GM21737 (cell line): ENCODE data around the gene ANKRD29.

Experiments used
- ATAC-seq: cut with Tn5 transposase; IDR thresholded peaks from one replicate; pipeline ENCODE4 v1.9.1; 2021; ENCODE audit warnings: mild to moderate bottlenecking, moderate library complexity; ENCODE audit not compliant: unreplicated experiment

Gene ANKRD29, protein sequence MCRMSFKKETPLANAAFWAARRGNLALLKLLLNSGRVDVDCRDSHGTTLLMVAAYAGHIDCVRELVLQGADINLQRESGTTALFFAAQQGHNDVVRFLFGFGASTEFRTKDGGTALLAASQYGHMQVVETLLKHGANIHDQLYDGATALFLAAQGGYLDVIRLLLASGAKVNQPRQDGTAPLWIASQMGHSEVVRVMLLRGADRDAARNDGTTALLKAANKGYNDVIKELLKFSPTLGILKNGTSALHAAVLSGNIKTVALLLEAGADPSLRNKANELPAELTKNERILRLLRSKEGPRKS

DNA sequence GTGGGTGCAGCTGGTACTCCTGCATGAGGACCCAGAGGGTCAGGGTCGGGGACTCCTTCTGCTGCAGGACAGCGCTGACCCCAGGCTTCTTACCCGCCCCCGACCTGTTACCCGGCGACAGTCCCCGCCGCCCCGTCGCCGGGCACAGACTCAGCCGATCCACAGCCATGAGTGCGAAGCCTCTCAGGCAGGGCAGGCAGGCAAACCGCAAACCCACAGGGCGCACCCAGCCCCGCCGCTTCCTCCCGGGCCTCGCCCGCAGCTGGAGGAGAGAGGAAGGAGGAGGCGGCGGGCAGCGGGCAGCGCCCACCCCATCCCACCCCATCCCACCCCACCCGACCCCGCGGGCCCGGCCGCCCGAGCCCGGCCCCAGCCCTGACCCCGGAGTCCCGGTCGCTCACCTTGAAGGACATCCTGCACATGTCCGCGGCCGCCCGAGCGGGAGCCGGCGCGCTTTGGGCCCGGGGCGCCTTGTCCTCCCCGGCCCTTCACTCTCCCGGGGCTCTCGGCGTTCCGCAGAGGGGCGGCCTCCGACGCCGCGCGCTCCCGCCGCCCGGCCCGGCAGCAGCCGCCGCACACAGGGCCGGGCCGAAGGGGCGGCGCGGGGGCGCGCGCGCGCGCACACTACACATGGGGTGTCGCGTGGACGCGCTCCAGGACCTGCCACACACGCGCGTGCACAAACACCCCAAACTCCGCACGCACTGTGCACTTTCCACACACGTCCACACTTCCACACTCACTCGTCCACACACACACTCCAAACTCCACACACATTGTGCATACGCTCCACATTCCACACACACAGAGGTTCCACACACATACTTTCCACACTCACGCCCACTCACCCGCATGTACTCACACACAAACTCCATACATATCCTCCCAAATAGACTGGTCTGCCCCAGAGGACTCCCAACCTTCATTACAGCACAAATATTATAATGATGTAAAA is at the start of gene ANKRD29:
Gene ANKRD29 (minus strand): TSS at position 603 of the 955 bp plus-strand sequence. CDS start 181 bp downstream, at position 422.
- no peak for ATAC-seq

DNA sequence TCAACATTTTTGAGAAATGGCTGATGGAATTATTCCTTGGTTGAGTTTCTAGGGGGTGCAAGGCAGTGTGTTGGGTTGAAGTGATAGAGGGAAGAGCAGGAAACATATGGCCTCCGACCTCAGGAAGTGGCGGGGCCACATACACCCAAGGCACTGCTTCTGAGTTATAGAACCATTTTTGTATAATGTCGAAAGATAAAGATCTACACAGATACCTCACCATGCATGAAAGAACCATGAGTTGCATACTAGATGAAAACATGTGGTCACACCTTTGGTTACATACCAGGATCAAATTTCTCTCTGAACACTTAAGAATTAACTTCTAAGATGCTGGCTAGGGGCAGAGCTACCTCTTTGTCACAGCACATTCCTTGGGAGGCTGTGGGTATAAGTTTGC is 49.7 kb upstream of the ANKRD29 start:
- ATAC-seq, result no peak

DNA sequence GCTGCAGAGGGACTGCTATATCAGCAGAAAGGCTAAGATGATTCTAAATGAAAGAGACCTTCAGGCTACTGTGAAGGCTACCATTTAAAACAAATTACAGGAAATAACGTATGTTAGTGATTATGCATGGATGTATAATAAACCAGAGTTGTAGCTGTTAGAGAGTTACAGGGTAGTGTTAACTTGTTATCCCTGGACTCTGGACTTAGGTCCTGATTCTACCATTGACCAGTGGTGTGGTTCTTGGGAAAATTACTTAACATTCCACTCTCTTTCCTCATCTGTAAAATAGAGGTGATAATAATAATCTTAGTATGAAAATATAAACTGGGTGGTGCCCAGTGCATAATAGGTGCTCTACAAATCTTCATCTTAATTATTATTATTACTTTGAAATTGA is 48.7 kb upstream of the ANKRD29 start:
- no peak for ATAC-seq

DNA sequence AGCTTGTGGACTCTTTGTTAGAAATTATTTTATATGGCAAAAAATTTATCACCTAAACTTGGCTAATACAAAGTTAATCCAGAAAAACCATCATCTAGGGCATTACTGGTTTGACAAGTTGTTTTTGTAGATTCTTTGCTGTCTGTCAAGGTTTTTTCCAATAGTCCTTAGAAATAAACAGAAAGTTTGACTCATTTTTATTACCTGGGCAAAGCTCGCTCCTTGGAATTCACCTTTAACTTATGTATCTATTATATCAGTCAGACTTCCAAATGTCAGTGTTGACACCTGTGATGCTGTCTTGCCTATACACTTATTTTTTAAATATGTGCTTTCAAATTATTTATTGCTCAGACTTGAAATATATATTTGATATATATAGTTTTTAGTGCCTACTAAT is 48.2 kb upstream of the ANKRD29 start:
- no peak for ATAC-seq

DNA sequence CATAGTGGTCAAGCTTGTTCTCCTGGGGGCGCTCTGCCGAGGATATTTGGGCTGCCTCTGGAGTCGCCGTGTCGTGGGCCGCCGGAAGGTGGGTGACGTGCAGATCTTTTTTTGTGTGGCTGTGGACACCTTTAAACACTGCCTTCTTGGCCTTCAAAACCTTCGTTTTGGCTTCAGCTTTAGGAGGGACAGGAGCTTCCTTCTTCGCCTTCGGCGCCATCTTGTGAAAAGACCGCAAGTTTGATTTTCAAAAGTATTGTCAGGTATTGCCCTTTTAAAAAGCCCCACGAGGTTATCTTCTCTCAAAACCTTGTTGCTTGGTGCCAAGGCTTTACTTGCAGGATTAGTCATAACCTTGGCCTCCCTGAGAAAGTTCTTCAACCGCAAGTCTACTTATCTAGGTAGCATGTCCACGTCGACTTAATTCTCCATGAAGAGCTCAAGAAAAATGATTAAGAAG is 47.4 kb upstream of the ANKRD29 start:
- ATAC-seq, result no peak

DNA sequence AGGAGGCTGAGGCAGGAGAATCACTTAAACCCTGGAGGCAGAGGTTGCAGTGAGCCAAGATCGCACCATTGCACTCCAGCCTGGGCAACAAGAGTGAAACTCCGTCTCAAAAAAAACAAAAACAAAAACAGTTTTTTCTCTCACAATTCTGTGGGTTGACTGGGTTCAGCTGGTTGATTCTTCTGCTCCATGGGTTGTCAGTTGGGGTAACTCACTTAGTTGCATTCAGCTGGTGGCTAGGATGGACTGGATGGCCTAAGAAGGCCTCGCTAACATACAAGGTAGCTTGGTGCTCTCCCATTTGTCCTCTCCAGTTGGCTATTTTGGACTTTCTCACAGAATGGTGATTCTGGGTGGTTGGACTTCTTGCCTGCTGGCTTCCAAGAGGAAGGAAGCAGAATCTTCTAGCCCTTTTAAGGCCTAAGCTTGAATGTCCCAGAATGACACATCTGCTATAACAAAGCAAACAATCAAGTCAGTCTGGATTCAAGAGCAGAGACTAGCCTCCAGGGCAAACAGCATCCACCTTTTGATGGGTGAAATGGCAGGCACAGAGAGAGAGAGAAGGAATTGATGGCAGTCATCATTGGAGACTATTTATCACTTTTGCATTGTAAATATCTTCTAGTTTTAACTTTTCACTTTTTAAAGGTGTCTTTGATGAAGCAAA is 44.4 kb upstream of the ANKRD29 start:
- no peak for ATAC-seq

DNA sequence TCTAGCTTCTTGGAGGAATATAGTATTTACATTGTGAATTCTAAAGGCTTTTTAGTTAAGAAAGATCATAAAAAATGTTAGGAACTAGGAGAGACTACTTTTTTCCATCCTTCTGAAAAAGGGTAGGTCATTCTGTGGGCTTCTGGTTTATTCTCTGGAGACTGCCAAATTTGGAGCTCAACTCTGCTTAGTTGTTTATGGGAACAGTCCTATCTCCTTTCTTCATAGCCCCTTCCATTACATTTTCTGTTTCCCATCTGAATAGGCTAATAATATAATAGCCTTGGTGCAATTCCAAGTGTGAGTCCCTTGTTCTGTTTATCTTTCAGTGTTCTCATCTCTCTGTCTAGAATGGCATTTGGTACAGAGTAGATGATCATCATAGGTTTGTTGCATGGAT is 42.1 kb upstream of the ANKRD29 start:
- no peak for ATAC-seq

DNA sequence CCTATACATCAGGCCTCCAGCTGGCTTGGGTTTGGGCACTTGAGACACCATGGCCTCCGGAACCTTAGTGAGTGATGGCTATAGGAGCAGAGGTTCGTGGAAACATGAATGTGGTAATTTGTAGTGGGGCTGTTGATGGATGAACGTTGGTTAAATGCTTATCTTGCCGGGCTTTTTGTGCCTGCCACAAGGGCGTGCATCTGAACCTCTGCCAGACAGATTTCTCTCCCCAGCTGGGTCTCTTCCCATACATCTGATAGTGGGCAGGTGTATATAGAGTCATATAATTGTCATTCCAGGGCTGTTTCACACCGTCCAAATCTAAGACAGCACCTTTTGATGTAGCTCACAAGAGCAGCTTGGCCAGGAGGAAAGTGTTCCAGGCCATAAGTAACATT is 41.3 kb upstream of the ANKRD29 start:
- no peak for ATAC-seq

DNA sequence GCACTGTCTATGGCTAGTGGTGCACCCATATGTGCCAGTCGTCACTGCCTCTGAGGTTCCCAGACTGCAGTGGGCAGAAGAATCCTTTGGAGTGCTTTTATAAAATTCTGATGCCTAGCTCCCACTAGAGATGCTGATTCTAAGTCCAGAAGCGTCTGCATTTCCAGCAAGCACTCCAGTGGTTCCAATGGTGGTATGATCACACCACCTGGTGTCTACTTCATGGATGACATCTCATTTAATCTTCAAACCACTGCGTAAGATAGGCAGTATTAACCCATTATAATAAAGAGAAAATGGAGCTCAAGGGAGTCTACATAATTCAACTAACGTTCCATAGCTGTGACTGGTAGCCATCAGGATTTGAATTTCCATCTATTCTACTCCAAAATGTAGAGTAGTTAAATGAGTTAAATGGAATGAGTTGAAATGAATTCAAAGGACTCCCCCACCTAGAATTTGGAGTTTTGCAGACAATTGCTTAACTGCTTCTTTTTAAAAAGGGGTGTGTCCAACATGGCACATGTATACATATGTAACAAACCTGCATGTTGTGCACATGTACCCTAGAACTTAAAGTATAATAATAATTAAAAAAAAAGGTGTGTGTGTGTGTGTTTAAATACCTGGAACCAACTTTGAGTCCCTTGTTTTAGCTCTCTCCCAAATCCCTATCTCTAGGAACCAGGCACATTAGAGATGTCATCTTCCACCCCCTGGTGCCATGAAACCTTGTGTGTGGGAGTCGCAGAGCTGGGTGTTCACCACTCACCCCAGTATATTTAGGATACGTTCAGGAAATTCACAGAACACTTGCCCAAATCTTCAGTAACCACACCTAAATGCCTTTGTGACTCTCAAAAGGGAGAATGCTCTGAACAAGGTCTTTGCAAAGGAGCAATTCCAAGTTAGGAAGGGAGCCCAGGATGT is 40.6 kb upstream of the ANKRD29 start:
- no peak for ATAC-seq

DNA sequence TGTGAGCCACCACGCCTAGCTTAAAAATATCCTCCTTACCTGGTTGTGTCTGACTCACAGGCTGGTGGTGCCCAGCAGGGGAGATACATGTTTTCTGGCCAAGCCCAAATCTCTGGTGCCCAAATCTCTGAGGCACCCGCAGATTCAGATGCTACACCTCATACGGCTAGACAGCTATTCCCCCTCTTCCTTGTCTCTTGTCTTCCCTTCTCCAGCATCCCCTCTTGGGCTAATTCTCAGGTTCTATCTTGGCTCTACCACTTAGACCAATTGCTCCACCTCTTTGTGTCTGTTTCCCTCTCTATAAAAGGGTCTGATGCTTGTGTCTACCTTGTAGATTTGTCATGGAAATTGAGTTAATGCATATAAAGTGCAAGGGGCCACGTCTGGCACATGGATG is 39.9 kb upstream of the ANKRD29 start:
- no peak for ATAC-seq

DNA sequence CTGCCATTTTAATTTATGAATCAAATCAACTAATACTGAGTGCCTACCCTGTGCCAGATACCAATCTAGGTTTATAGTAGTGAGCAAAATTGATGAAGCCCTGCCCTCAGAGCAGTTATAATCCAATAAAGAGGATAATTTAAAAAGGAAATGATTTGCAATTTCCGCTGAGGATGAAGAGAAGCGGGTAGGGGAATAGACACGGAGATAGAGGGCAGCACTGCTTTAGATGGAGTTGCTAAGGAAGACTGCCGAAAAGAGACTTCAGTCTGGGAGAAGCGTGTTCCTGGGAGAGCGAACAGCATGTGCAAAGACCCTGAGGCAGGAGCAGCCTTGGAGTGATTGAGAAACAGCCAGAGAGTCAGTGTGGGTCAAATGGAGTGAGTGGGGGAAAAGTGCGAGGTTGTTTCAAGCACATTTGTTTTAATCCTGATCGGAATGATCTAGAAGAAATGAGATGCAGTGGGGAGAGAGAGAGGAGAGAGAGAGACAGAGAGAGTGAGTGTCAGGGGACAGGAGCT is 38.9 kb upstream of the ANKRD29 start:
- ATAC-seq, result no peak

DNA sequence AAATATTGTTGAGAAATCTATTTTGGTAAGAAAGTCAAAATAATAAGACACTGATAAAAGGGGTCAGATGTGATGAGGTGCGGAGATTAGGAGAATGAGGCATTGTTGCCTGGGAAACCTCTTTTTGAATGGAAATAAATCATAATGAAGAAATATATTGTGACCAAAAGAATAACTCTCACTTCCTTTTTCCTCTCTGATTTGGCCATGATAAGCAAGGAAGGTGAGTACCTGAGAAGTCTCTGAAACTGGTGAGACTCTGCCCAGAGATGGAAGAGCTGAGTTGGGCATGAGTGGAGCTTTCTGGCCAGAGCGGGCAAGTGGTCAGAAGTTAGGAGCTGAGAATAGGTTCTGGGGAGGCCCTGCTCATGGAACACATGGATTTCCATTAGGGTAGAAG is 38.3 kb upstream of the ANKRD29 start:
- no peak for ATAC-seq

DNA sequence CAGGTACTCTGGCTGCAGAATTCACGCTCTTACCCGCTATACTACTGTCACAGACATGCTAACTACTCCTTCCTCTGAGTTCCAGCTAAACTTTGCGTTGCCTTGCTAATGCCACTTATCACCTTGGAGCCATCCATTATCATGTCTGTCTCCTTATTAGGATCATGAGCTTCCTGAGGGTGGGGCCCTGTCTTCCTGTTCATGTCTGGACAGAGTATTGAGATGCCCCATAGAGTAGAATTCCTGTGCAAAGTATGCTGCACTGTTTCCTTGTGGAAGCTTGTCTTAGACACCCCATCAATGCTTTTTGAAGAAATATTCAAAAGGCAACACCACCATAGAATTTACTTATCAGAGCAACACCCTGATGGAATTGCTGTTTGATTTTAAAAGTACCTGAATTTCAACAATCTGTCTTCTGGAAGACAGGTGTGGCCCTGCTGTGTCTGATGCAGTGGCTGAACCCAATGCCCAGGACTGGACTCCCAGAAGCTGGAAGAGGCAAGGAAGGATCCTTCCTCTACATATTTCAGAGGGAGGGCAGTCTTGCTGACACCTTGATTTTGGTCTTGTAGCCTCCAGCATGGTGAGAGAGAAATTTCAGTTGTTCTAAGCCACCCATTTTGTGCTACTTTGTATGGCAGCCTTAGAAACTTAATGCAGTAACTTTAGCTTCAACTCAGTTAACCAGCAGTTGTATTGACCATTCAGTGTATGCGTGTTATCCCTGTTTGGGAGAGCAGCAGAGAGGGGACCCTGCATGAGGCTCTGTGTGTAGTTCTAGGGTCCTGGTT is 32.1 kb upstream of the ANKRD29 start:
- no peak for ATAC-seq

DNA sequence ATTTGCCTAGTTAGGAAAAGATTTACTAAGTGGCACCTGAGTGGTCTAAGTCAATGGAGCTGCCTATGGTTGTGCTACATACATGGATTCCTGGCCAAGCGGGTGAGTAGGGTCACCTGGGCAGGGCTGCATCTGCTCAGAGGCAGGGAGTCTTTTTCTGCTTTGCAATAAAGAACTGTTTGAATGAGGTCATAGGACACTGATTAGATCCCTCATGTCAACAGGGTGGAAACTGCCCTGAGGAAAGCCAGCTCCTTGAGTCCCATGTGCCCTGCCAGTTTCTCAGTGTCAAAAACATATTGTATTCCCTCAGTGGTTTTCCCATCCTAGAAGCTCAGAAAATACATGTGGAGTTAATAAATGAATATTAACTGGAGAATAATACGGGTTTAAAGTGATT is 31.1 kb upstream of the ANKRD29 start:
- ATAC-seq, result no peak

DNA sequence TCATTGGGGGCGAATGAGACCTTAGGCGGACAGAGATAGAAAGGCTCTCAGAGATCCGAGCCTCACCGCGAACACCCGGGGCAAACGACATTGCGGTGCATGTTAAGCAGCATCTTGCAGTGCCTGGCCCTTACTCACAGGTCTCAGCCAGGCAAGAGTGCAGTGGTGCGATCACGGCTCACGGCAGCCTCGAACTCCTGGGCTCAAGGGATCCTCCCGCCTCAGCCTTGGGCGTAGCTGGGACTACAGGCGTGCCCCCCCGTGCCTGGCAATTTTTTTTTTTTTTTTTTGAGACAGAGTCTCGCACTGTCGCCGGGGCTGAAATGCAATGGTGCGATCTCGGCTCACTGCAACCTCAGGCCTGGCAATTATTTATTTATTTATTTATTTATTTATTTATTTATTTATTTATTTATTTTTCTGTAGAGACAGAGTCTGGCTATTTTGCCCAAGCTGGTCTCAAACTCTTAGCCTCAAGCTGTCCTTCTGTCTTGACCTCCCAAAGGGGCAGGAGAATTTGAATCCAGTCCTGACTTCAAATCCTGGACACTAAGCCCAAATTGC is 27.9 kb upstream of the ANKRD29 start:
- ATAC-seq, result no peak

DNA sequence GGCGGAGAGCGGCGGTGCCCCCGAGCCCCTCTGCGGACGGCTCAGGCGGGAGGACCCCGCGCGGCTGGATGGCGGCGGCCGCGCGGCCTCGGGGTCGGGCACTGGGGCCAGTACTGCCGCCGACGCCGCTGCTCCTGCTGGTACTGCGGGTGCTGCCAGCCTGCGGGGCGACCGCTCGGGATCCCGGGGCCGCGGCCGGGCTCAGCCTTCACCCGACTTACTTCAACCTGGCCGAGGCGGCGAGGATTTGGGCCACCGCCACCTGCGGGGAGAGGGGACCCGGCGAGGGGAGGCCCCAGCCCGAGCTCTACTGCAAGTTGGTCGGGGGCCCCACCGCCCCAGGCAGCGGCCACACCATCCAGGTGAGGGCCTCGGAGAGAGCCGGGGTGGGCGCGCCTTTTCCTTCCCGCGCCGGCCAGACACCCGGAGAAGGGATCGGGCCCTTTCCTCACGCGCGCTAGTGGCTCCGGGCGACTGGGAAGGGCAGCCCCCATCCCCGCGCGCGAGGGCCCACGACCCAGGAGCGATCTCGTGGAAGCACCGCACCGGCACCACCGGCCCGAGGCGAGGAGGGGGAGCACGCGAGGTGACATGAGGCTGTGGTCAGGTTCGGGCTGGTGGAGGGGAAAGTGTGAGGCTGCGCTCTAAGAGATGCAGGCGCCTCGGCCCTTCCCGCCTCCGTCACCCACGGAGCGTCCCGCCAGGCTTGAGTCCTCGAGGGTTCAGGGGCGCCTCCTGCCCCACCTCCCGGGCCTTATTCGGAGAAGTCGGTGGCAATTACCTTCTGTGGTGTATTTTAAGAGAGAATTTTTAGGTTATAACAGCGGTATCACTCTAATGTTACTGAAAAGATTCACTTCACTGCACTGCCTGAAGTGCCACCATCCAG is 27.1 kb upstream of the ANKRD29 start:
- ATAC-seq, result no peak

DNA sequence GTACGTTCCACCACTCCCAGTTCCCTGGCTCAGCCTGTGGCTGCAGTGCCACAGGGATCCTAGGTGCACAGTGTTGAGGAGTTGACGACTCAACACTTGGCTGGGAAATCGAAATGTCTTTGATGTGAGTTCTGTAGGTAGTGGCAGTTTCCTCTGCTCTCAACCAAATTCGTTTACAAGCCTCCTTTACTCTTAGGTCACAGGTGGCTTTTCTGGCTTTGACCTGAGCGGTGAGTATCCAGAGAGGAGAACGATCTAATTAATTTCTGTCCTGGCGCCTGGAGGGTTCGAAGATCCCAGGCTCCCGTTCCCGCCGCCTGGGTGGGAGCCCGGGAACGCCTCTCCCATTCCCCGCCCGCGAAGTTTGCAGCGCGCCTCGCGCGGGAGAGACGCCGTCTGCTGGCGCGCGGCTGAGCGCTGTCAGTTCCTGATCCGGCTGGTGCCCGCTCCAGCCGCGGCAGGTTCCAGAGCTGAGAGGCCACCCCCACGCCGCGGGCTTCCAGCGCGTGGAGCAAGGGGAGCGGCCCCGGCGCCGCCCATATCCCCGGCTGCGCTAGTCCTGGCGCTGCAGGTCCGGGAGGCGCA is 26.4 kb upstream of the ANKRD29 start, which contains the start of gene LAMA3:
Gene LAMA3 (plus strand): TSS at position 423 of the 585 bp plus-strand sequence. CDS start 231 bp downstream, outside the sequence.
- ATAC-seq, result no peak
